ENCODE measurements around the gene ZNF148. TPM values are rescaled to one million over a fixed set of nuclear protein-coding genes. Genes with fewer than 3 reads are reported as not detected.

ZNF148 gene
- total RNA-seq, 4 donors from 2014 or later = 30.3 to 39.0 (median 33.0) TPM

GRCh38 chr3:125278155-125278554, 97.0 kb downstream of the ZNF148 start:
- no peak overlapping the region for H3K4me3 ChIP-seq
- no peaks in the 10 kb centered on the region for H3K27me3 ChIP-seq
- no peak for DNase-seq (ENCODE audit: extremely low spot score)
- WGBS = 94% methylated on average over 2 of the region's 2 CpGs
- no peak overlapping the region for H3K27ac ChIP-seq (replicated peaks in 1 of 4)
- TF ChIP-seq CTCF (IDR thresholded peaks at IDR 0.05) = no peak
- no peak for TF ChIP-seq POLR2AphosphoS5 (IDR thresholded peaks at IDR 0.05)
- no peak for TF ChIP-seq EP300 (IDR thresholded peaks at IDR 0.05)
- no peak for TF ChIP-seq POLR2A (IDR thresholded peaks at IDR 0.05; ENCODE audit: low read depth)
- peaks cover 5 to 16% (median 13%) of the 10 kb centered on the region in 4 donors for H3K4me1 ChIP-seq
- no peaks in the 10 kb centered on the region for H3K9me3 ChIP-seq
- intact Hi-C loops (cut with DNase I) = no loop called here
- H3K36me3 ChIP-seq = peaks cover 0 to 15% (median 0%) of the 10 kb centered on the region in 4 donors

- DNase-seq (ENCODE audit: extremely low spot score) = no peak
- no peaks in the 10 kb centered on the region for H3K9me3 ChIP-seq
- intact Hi-C loops (cut with DNase I) = no loop called here
- WGBS = 97% methylated on average over 7 of the region's 7 CpGs
- TF ChIP-seq POLR2A (IDR thresholded peaks at IDR 0.05; ENCODE audit: low read depth) = no peak
- no peak for TF ChIP-seq EP300 (IDR thresholded peaks at IDR 0.05)
- no peak for TF ChIP-seq CTCF (IDR thresholded peaks at IDR 0.05)
- TF ChIP-seq POLR2AphosphoS5 (IDR thresholded peaks at IDR 0.05) = no peak
- H3K4me1 ChIP-seq = peaks cover 0 to 2% (median 0%) of the 10 kb centered on the region in 4 donors
- peaks cover 0 to 10% (median 0%) of the 10 kb centered on the region in 4 donors for H3K36me3 ChIP-seq
- H3K27ac ChIP-seq (replicated peaks in 1 of 4) = no peak overlapping the region
- no peak overlapping the region for H3K4me3 ChIP-seq
- H3K27me3 ChIP-seq = no peaks in the 10 kb centered on the region
These were observed 104.0 kb downstream of the ZNF148 start for GRCh38 chr3:125271127-125271526.

GRCh38 chr3:125267460-125267859, 107.7 kb downstream of the ZNF148 start:
- no peak for DNase-seq (ENCODE audit: extremely low spot score)
- 90% methylated on average over 1 of the region's 1 CpG for WGBS
- no peak for TF ChIP-seq EP300 (IDR thresholded peaks at IDR 0.05)
- no peak for TF ChIP-seq CTCF (IDR thresholded peaks at IDR 0.05)
- TF ChIP-seq POLR2A (IDR thresholded peaks at IDR 0.05; ENCODE audit: low read depth) = no peak
- TF ChIP-seq POLR2AphosphoS5 (IDR thresholded peaks at IDR 0.05) = no peak
- Histone ChIP-seq H3K9me3 (no peaks in the 10 kb centered on the region), H3K27me3 (no peaks in the 10 kb centered on the region), H3K36me3 (peaks cover 0 to 10% (median 2%) of the 10 kb centered on the region in 4 donors), H3K27ac (replicated peaks in 1 of 4) (no peak overlapping the region), H3K4me3 (no peak overlapping the region), H3K4me1 (peaks cover 0 to 2% (median 0%) of the 10 kb centered on the region in 4 donors)
- intact Hi-C loops (cut with DNase I) = no loop called here

- H3K27me3 ChIP-seq = no peaks in the 10 kb centered on the region
- peaks cover 0 to 2% (median 0%) of the 10 kb centered on the region in 4 donors for H3K4me1 ChIP-seq
- no peak for DNase-seq (ENCODE audit: extremely low spot score)
- no peak overlapping the region for H3K4me3 ChIP-seq
- 78% methylated on average over 3 of the region's 3 CpGs for WGBS
- TF ChIP-seq EP300 (IDR thresholded peaks at IDR 0.05) (no peak), POLR2AphosphoS5 (IDR thresholded peaks at IDR 0.05) (no peak), CTCF (IDR thresholded peaks at IDR 0.05) (no peak), POLR2A (IDR thresholded peaks at IDR 0.05; ENCODE audit: low read depth) (no peak)
- no peak overlapping the region for H3K27ac ChIP-seq (replicated peaks in 1 of 4)
- intact Hi-C loops (cut with DNase I) = no loop called here
- H3K9me3 ChIP-seq = no peaks in the 10 kb centered on the region
- H3K36me3 ChIP-seq = peaks cover 0 to 10% (median 2%) of the 10 kb centered on the region in 4 donors
These were observed 108.2 kb downstream of the ZNF148 start for GRCh38 chr3:125266971-125267370.

- TF ChIP-seq CTCF (IDR thresholded peaks at IDR 0.05) = no peak
- TF ChIP-seq POLR2AphosphoS5 (IDR thresholded peaks at IDR 0.05) = no peak
- TF ChIP-seq POLR2A (IDR thresholded peaks at IDR 0.05; ENCODE audit: low read depth) = no peak
- TF ChIP-seq EP300 (IDR thresholded peaks at IDR 0.05) = no peak
- WGBS = 85% methylated on average over 1 of the region's 1 CpG
- no peak for DNase-seq (ENCODE audit: extremely low spot score)
- H3K4me1 ChIP-seq = no peaks in the 10 kb centered on the region
- H3K4me3 ChIP-seq = no peak overlapping the region
- no peak overlapping the region for H3K27ac ChIP-seq (replicated peaks in 1 of 4)
- no peaks in the 10 kb centered on the region for H3K27me3 ChIP-seq
- H3K36me3 ChIP-seq = peaks cover 0 to 5% (median under 1%) of the 10 kb centered on the region in 4 donors
- H3K9me3 ChIP-seq = no peaks in the 10 kb centered on the region
- intact Hi-C loops (cut with DNase I) = no loop called here
These were observed 113.0 kb downstream of the ZNF148 start for GRCh38 chr3:125262161-125262560.

Data from esophagus muscularis mucosa (tissue), 4 donors.